Stimulated activated CD8-positive, alpha-beta memory T cell treated with anti-CD3 and anti-CD28 coated beads, Interleukin-12 subunit alpha, Interleukin-12 subunit beta, amount 100 ng/mL, for 4 hours (primary cell): ENCODE data around the gene IMPA2.
A peak's percentile ranks its signal among the peaks of the same experiment; 100 is the strongest.
"Not testable (repeated sequence)": the region's sequence is repeated elsewhere in the genome, so short reads cannot be mapped to it uniquely, and the experiment has no call there.

Experiments
- DNase-seq: peaks from one replicate; pipeline ENCODE4 v3.0.0-alpha.2; 2020; ENCODE audit warnings: low read depth

Gene IMPA2

GRCh38 chr18:11963991-11964484, 17.3 kb upstream of the IMPA2 start:
- no peak for DNase-seq

GRCh38 chr18:11969904-11970835, 11.1 kb upstream of the IMPA2 start:
- DNase-seq = no peak

GRCh38 chr18:11970836-11971226, 10.5 kb upstream of the IMPA2 start:
- not testable (repeated sequence) for DNase-seq

- no peak for DNase-seq
Measured at GRCh38 chr18:11972371-11973174, 8.7 kb upstream of the IMPA2 start.

- DNase-seq = no peak
Measured at GRCh38 chr18:11974741-11975325, 6.5 kb upstream of the IMPA2 start.

GRCh38 chr18:11975723-11976122, 5.6 kb upstream of the IMPA2 start:
- DNase-seq = no peak

- DNase-seq = no peak
Measured at GRCh38 chr18:11976315-11977152, 4.8 kb upstream of the IMPA2 start.

GRCh38 chr18:11977153-11977466, 4.2 kb upstream of the IMPA2 start:
- DNase-seq = no peak

GRCh38 chr18:11978956-11979355, 2.4 kb upstream of the IMPA2 start:
- DNase-seq = no peak

GRCh38 chr18:11980163-11980493, 1.2 kb upstream of the IMPA2 start:
- DNase-seq = no peak

GRCh38 chr18:11980494-11981191, 664 bp upstream of the IMPA2 start:
- DNase-seq = peak; percentile 91

- no peak for DNase-seq
Measured at GRCh38 chr18:11981543-11982366, 448 bp downstream of the IMPA2 start.

- DNase-seq = no peak
Measured at GRCh38 chr18:11982981-11983380, 1.7 kb downstream of the IMPA2 start.

- DNase-seq = no peak
Measured at GRCh38 chr18:11983592-11983991, 2.3 kb downstream of the IMPA2 start.

- DNase-seq = no peak
Measured at GRCh38 chr18:11984091-11984490, 2.8 kb downstream of the IMPA2 start.

- no peak for DNase-seq
Measured at GRCh38 chr18:11985586-11985985, 4.3 kb downstream of the IMPA2 start.

GRCh38 chr18:11986061-11986460, 4.8 kb downstream of the IMPA2 start:
- DNase-seq = no peak

GRCh38 chr18:11987527-11987926, 6.2 kb downstream of the IMPA2 start:
- DNase-seq = no peak

GRCh38 chr18:11989174-11989573, 7.9 kb downstream of the IMPA2 start:
- DNase-seq = no peak

- no peak for DNase-seq
Measured at GRCh38 chr18:11989966-11990380, 8.7 kb downstream of the IMPA2 start.
